IMR-90 (cell line): ENCODE results near the gene CAPRIN1.
A peak's percentile ranks its signal among the peaks of the same experiment; 100 is the strongest.

Experiments used
- BHLHE40 ChIP-seq: fragments of 150-350 bp; IDR thresholded peaks from 2 replicates; pipeline ENCODE4 v1.6.1; 2016; ENCODE audit warnings: mild to moderate bottlenecking, low read depth, low read length
- CEBPB ChIP-seq: IDR thresholded peaks from 2 replicates; pipeline ENCODE4 v1.6.1; 2012; ENCODE audit warnings: low read depth, low read length, improper control_type of control experiment
- CTCF ChIP-seq: conservative IDR thresholded peaks from 2 replicates; pipeline ENCODE4 v1.5.1; 2012; ENCODE audit warnings: mild to moderate bottlenecking, low read depth, low read length, improper control_type of control experiment
- ELK1 ChIP-seq: fragments of 150-350 bp; IDR thresholded peaks from 2 replicates; pipeline ENCODE4 v1.6.1; 2016; ENCODE audit warnings: low read depth, mild to moderate bottlenecking, low read length, moderate library complexity, borderline replicate concordance
- FOS ChIP-seq: fragments of 150-350 bp; IDR thresholded peaks from 2 replicates; pipeline ENCODE4 v1.6.1; 2016; ENCODE audit warnings: low read depth, low read length
- MAZ ChIP-seq: IDR thresholded peaks from 2 replicates; pipeline ENCODE4 v1.6.1; 2012; ENCODE audit warnings: low read depth, mild to moderate bottlenecking, low read length, improper control_type of control experiment, moderate library complexity, borderline replicate concordance
- NFE2L2 ChIP-seq: fragments of 150-350 bp; IDR thresholded peaks from 2 replicates; pipeline ENCODE4 v1.6.1; 2016; ENCODE audit warnings: low read depth, mild to moderate bottlenecking, low read length
- POLR2A ChIP-seq: IDR thresholded peaks from 2 replicates; pipeline ENCODE4 v1.6.1; 2012; ENCODE audit warnings: mild to moderate bottlenecking, low read depth, low read length
- RAD21 ChIP-seq: IDR thresholded peaks from 2 replicates; pipeline ENCODE4 v1.6.1; 2012; ENCODE audit warnings: low read length, improper control_type of control experiment
- RCOR1 ChIP-seq: IDR thresholded peaks from 2 replicates; pipeline ENCODE4 v1.6.1; 2012; ENCODE audit warnings: mild to moderate bottlenecking, low read length, improper control_type of control experiment; ENCODE audit not compliant: insufficient replicate concordance
- RFX5 ChIP-seq: IDR thresholded peaks from 2 replicates; pipeline ENCODE4 v1.8.0; 2012; ENCODE audit warnings: low read depth, mild to moderate bottlenecking, low read length, moderate library complexity
- USF2 ChIP-seq: fragments of 150-350 bp; IDR thresholded peaks from 2 replicates; pipeline ENCODE4 v1.6.1; 2017; ENCODE audit warnings: mild to moderate bottlenecking, antibody characterized with exemption, low read length, low read depth

GRCh38 chr11:34105079-34105956, 53.8 kb downstream of the CAPRIN1 start, which contains the start of gene NAT10:
- TF ChIP-seq CTCF (no peak; the same call in 1 of the 2 replicates), NFE2L2 (peak; percentile 15; the same call in 1 of the 2 replicates), POLR2A (peak; percentile 80), CEBPB (peak; percentile 62), MAZ (no peak), RAD21 (no peak), RFX5 (no peak), FOS (peak; percentile 28; the same call in 1 of the 2 replicates), RCOR1 (no peak), USF2 (peak; percentile 84), ELK1 (no peak), BHLHE40 (peak; percentile 99)
